HG02759 (cell line): ENCODE measurements around the gene BTBD9.

ENCODE experiments used
- ATAC-seq: cut with Tn5 transposase; IDR thresholded peaks from one replicate; pipeline ENCODE4 v1.9.1; 2021; ENCODE audit warnings: mild to moderate bottlenecking, moderate library complexity; ENCODE audit not compliant: unreplicated experiment

BTBD9 gene

DNA sequence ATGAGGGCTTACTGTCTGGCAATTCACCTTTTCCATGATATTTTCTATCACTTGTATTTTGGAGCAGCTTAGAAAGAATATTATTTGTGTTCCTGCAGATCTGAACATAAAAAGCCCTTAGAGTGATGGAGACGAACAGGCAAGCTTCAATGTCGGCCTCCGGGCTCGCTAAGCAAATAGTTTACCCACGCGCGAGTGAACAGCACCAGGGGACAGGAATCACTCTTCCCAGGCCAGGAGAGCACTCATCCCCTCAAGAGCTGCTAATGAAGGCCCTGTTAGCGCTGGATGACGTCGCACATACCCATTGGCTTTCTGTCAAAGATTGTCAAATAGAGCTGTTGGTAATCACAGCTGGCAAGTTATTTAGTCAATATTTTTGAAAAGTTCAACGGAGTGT lies 424.5 kb downstream of the BTBD9 start:
- ATAC-seq, result no peak

DNA sequence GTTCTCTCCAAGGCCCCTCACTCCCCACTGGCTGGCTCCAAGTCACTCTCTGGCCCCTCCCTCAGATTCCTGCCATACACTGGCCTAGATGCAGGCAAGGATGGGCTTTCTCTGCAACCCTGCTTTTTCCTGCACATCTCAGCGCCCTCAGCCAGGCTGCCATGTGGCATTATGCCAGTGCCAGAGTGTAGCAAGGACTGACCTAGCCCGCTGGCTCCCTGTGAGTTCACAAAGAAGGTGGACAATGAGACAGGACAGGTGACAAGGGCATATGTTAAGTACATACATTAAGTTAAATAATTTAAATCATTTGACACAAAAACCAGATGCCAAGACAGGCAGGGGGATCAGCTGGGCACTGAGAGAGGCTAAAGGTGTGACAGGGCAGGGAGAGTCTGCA lies 425.6 kb downstream of the BTBD9 start:
- ATAC-seq, result no peak

DNA sequence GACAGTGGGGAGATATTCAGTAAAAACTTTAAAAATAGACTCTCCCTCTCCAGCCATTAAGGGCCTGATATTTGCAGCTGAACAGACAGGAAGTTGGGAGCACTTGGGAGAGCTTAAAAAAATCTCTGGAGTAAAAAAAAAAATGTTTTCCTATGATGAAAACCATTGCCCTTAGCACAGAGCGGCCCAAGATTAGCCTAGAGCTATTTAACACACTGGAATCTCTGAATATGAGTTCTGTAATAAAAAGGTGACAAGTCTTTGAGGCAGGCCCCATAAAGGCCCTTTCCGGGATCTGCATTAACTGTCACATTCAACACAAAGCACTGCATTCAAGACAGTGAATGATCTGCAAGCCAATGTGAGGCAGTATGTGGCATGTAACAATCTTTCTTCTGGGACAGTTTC lies 426.5 kb downstream of the BTBD9 start:
- ATAC-seq, result no peak

DNA sequence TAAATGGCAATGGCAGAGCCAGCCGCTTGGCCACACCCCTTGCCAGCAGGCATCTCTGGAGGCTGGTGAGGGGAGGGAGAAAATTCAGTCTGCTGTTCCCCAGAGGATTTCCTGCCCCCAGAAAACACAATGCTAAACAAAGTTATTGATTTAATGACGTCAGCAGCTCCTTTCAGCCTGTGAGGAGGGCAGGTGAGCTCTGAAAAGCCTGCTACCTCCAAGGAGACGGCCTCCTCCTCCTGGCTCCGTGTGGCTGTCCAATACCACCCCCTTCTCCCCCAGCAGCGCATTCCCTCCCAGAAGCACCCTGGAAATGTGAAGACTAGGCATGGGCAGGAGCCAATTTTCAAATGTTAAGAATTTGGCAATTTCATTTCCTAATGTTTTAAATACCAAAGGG lies 427.1 kb downstream of the BTBD9 start:
- ATAC-seq, result no peak

DNA sequence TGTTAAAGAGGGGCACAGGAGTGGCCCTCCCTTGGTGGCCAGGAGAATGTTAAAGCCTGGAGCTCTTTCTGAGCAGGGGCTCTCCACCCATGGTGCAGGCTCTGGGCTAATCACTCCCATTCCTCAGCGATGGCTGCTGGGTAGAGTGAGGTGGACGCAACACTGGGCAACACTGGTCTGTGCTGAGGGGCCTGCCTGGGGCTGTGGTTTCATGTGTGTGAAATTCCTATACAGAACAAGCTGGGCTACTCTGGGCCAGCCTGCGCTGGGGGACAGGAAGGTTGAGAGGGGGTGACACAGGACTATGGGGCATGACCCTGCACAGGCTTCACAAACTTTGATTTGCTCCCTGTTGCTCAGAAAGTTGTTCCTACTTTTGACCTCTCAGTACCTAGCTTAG lies 427.6 kb downstream of the BTBD9 start:
- ATAC-seq, result no peak

DNA sequence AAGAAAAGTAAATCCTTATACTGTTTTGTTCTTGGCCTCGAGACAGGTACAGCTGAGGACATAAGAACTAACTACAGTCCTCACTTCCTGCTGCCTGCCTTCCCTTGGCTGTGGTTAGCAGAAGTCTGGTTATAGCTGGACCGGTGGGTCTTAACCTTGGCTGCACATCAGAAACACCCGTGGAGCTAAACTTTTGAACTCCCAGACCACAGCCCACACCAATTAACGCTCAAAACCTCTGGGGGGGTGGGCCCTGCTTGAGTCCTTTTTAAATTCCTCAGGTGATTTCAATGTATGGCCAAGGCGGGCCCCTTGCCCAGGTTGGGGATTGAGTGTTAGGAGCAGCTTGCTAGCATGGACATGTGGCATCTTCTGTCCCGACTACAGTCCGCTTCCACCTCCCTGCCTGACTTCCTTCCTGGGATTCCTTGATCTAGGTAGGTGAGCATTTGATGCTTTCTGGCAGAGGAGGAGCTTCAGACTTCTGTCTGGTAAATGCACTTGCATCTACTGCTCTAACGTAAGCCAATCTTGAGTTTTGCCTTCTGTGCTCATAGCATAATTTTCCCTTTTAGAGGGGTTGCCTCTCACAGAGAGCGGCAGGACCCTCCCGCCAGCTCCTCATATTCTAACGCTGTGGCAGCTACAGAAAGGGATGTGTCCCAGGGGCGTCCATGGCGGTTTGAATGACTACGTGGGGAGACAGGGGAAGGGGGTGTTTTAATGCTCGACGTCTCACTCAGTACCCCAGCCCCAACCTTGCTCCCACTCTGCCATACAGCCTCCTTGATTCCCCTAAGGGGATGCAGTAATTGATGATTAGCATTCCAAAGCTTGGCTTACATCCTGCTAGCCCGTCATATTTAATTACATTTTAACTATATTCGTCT lies 430.1 kb downstream of the BTBD9 start:
- ATAC-seq, result no peak

DNA sequence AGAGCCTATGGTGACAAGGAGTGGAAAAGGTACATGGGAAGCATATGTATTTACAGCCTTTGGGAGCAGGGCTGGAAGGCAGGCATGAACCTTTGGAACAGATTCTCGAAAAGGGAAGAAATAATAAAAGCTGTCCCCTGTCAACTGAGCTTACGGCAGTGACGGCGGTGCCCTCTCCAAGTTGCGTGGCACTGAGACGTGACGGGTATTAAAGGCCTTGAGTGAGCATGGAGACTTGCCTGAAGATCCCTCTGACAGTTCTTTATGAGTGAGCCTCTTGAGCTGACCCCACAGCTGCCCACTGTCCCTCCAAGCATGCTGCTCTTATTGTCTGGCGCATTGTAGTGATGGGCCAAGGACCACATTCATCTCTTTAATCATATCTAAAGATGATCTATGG lies 431.7 kb downstream of the BTBD9 start:
- ATAC-seq, result no peak

DNA sequence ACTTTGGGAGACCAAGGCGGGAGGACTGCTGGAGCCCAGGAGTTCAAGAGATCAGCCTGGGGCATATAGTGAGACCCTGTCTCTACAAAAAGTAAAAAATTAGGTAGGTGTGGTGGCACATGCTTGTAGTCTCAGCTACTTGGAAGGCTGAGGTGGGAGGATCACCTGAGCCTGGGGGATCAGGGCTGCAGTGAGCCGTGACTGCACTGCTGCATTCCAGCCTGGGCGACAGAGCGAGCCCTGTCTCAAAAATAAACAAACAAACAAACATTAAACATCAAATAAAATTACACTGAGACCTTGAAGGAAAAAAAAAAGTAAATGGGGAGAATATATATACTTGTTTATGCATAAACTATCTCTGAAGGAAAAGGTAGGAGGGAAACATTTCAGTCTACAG lies 432.4 kb downstream of the BTBD9 start:
- no peak for ATAC-seq

DNA sequence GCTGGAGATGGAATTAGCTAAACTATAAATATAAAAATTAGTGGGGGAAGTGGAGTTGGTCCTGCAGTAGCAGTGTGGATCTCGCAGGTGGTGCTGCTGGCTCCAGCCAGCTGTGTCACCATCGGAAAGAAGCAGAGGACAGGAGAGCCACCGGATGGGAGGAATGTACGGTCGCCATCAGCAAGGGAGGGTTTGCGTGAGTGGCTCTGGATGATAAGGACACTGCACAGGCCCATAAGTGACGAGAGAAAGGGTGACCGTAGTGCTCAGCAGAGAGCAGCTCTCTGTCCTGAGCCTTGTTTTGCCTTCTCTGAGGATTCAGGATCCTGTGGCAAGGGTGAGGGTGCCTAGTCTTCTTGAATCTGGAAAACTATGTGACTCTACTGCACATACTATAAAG lies 441.5 kb downstream of the BTBD9 start:
- no peak for ATAC-seq

DNA sequence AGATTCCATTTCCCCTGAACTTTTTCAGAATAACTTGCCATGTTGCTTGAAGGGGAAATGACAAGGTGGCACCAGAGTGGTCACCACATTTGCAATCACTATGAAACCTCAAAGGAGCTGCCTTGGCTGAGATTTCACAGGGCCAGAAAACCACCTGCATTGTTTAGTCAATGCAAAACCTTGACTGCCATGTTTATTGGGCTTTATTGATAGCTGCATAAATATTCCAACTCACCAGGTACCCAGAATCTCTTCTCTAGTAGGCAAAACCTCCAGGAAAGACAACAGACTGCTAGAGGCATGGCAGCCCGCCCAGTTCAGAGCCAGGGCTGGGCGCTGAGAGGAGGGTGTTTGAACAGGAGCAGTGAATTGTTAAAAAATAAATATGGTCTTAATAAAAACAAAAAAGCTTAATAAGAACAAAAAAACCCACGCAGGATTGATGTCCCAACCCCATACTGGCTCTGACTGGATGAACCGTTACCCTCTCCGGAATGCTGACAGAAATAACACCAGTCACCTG lies 444.6 kb downstream of the BTBD9 start:
- ATAC-seq, result no peak

DNA sequence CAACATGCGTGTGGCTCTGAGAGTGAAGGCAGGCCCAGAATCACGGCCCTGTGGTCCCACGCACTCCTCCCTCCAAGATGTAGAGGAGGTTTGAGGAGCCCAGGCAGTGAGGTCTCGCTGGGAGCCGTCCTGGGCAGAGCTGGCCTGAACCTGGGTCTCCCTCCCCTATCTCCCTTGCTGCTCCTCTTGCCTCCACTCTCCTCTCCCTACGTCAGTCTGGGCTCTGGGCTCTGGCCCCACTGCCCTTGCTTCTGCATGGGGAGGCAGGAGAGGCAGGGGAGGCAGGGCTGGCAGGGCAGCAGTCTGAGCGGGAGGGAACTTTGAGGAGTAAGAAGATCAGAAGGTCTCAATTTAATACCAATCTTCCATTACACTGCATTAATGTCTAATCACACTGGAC lies 445.1 kb downstream of the BTBD9 start:
- no peak for ATAC-seq

DNA sequence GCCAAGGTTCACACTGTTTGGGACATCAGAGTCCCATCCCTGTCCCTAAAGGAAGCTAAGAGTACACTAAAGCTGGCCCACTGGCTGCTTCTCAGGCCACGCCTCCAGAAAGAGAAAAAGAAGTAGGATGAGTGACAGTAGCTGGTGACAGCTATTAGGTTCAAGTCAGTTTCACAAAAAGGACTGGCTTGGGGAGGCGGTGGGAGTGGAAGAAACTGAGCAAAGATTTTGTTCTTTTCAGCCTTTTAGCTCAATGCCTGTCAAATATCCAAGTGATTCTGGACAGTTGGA lies 445.5 kb downstream of the BTBD9 start:
- no peak for ATAC-seq

DNA sequence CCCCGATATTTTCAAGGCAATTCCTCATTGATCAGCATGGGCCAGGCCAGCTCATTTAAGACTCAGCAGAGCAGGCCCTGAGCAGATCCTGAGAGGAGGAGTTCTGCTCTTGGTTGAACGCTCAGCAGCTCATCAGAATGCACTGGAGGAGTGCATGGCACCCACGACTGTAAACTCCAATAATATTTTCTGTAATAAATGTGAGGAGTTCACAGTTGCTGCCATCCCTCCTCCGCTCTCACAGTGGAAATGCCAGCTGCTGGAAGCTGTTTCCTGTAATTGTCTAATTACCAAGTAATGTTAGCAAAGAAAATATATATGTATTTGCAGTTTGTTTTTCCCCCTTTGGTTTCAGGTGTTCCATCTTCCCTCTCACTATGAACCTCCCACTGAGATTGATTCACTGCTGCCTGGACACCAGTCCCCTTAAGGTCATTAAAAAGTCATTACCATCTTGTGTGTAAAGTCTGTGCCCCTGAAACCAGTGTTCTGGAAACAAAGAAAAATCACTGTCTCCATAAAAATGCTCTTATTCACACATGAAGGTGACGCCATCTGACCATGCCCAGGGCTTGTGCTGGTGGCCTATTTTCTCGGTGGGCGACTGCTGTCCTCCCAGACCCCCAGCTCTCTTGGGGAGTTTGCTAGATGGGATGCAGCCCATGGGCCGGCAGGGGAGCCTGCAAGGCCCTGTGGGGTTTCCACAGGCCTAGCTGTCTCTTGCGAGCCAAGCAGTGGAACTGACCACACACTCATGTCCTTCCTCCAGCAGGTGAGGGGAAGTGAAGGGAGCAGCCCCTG lies 446.0 kb downstream of the BTBD9 start:
- ATAC-seq, result no peak

DNA sequence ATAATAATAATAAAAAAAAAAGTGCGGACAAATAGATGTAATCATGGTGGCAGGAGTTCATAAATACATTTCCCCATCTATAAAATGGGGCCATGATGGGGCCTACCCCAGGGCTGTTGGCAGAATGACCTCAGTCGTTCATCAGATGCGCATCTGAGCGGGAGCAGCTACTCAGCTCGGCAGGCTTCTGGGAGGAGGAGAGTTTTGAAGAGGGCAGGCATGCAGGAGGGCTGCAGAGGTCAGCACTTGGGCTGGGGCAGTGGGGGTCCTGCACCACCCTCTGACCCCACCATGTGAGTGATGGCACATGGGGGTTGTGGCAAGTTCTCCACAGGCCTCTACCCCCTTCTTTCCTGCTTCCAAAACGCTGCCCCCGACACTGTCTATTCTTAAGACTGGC lies 446.7 kb downstream of the BTBD9 start:
- no peak for ATAC-seq

DNA sequence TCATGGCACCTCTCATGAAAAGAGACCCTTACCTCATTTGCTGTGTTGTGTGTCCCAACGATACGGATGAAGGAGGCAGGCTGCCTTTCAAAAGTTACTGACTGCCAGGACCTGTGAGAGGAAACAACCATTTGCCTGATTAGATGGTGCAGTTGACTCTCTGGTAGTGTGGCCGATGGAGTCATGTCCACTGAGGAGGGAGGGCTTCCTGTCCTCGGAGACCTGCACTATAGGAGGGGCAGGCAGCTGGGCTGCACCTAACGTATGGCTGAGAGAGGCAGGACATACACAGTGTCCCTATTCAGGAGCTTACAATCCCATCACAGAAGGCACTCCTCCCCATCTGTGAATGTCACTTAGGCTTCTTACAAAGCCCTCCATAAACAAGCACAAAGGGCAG lies 447.2 kb downstream of the BTBD9 start:
- ATAC-seq, result no peak

DNA sequence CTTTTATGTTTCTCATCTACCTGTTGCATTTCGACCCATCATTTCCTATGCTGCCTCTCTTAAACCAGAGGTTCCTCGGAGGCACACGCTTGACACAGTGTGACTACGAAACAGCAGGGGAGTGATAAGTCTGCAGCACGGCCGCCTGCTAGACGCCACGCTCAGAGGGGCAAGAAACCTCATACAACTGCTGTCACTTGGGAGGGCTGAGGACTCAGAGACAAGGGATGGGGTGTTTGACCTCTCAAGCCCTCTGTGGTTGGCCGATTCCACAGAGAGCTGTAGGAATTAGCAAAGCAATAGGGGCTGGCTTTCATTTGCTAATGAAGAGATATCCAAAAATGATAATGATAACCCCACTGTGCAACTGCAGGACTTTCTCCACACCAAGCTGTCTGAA lies 447.7 kb downstream of the BTBD9 start:
- no peak for ATAC-seq

DNA sequence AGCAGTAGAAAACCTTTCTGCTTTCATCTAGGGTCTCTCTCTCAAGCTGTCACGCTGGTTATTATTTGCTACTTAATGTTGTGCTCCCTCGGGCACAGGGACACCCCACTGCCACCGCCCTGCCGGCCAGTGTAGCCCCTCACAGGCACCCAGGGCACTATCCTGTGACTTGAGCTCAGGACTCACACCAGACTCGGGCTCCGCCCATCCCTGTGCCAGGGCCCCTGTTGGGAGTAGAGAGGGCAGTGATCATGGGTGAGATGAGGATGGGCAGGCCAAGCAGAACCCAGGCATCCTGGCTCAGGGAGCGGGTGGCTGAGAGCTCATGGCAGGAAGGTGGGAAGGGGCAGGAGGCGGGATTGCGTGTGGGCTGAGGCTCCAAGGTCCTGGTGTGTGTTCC lies 448.3 kb downstream of the BTBD9 start:
- ATAC-seq, result no peak

DNA sequence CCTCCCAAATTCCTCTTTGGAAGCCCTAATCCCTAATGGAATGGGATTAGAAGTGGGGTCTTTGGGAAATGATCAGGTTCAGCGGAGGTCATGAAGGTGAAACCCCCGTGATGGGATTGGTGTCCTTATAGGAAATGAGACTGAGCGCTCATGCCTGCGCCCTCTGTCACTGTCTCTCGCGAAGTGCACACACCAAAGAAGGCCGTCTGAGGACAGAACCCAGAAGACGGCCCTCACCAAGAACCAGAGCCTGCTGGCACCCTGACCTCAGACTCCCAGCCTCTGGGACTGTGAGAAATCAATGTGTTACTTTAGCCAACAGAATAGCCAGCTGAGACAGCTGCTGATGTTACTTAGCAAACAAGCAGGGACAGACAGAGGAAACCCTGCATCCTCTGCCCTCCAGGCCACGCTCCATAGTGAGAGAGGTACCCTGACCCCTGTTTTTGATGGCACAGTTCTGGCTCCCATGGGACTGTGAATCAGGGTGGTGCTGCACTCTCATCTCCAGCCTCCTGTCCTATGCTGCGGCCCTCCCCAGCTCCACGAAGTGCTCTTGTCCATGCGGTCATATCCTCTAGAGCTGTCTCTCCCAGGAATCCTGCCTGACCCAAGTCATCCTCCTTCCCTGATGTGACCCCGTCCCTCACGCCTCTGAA lies 450.9 kb downstream of the BTBD9 start:
- ATAC-seq, result no peak

DNA sequence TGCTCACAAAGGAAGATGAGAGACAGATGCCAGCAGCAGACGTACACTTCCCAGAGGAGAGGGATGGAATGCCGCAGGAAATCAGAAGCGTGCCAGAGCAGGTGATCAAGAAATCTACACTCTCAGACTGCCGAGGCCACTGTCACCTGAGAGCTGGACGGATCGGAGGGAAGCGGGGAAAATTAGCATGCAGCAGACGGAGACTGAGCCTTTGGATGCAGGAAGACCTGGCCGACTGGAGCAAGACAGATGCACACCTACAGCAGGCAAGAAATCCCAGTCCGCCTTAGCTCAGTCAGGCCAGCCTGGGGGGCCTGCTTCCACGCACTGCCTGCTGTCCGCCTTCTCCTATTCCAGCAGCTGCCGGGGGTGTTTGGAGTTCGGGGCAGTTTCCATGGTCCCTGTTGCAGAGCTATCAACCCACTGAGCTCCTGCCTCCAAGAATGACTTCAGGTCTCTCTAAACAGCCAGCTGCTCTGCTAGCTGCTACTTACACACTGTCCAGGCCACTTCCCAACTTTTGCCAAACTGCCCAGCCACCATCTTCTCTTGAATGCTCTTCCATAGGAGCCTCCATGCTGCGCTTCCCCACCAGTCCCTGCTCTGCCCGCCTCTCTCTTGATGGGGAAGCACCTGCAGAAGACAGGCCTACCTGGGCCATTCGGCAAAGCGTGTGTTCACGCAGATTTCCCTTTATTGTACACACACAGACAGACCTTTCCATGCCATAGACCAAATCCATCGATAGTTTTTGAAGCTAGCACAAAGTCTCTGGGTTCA lies 451.7 kb downstream of the BTBD9 start:
- ATAC-seq, result no peak

DNA sequence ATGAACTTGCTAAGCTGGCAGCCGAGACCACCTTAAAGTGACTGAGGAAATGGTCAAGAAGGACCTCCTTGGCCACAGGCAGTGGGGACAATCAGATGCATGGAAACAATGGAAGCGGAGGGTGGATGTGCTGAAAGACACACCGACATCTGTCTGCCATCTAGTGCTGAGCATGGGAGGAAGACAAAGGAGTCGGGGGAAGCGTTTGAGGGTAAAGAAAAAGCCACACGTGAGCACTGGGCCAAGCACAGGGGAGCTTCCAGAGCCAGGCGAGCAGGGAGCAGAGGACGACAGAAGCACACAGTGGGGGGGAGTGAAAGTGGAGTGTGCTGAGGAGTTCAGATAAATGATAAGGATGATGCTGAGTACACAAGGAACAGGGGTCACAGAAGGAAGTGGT lies 452.4 kb downstream of the BTBD9 start:
- ATAC-seq, result no peak

DNA sequence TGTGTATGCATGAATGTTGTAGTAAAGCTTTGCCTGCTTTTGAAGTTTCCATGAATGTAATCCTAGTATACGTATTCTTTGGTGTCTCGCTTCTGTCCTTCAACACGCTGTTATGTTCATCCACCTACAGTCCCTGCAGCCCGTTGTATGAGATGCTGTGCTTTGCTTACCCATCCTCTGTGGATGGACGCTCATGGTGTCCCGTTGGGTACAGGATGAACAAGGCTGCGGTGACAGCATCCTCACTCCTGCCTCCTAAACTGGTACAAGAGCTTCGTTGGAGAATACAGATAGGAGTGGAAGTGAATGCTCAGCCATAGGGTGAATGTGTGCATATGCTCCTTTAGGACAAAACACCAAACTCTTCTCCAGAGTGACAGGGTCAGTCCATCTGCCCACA lies 454.0 kb downstream of the BTBD9 start:
- no peak for ATAC-seq
